K562 treated with DMSO at 1 percent for 4 hours (cell line): ENCODE data around the gene CELF5. TPM values are rescaled to one million over a fixed set of nuclear protein-coding genes. Genes with fewer than 3 reads are reported as not detected.

Source experiments
- total RNA-seq: library from RNA; unstranded; fragments of 300-600 nt; gene quantifications from 2 replicates; pipeline ENCODE4 v1.2.3, GENCODE V29; 2022; ENCODE audit not compliant: insufficient read depth

The CELF5 gene
- total RNA-seq, result not detected in 2 replicates

GRCh38 chr19:3224346-3225168 is at the start of gene CELF5:
Gene CELF5 (plus strand): TSS chr19:3224661. CDS start chr19:3224740, 79 bp downstream.

GRCh38 chr19:3178377-3178972 is 46.0 kb upstream of the CELF5 start, which contains the start of gene S1PR4:
Gene S1PR4 (plus strand): TSS chr19:3178769. CDS start chr19:3178793, 24 bp downstream.

GRCh38 chr19:3185461-3186159 is 38.9 kb upstream of the CELF5 start, which contains the start of gene NCLN:
Gene NCLN (plus strand): TSS chr19:3185930. CDS start chr19:3186031, 101 bp downstream.

Other genes with a start within 250 kb of the CELF5 start
- gene TLE6, start 247.1 kb upstream of the CELF5 start, total RNA-seq, result 2.9 and 8.3 TPM in 2 replicates
- 82.1 and 92.1 TPM in 2 replicates for gene TLE2, start 195.4 kb upstream of the CELF5 start, total RNA-seq
- 394 and 395 TPM in 2 replicates for gene TLE5, start 162.2 kb upstream of the CELF5 start, total RNA-seq
- 24.6 and 28.8 TPM in 2 replicates for gene GNA11, start 130.3 kb upstream of the CELF5 start, total RNA-seq
- not detected in 2 replicates for gene GNA15, start 88.6 kb upstream of the CELF5 start, total RNA-seq
- gene S1PR4, start 45.9 kb upstream of the CELF5 start, total RNA-seq, result not detected in 2 replicates
- gene NCLN, start 38.7 kb upstream of the CELF5 start, total RNA-seq, result 54.1 and 63.5 TPM in 2 replicates
- 17.6 and 29.3 TPM in 2 replicates for gene NFIC, start 141.9 kb downstream of the CELF5 start, total RNA-seq